Suprapubic skin (tissue), 4 donors: Measurements from ENCODE around the gene ZNF804B.

ENCODE experiments used
- CTCF ChIP-seq, 2 donors: fragments of 200-600 bp in 1 of 2; fragments of 450-650 bp in 1 of 2; sonication (generic) in 1 of 2; IDR thresholded peaks; one replicate each; pipeline ENCODE4 v1.5.1; 2016 to 2019; ENCODE audit warnings: antibody characterized with exemption in 2 of 2, mild to moderate bottlenecking in 1 of 2, moderate library complexity in 1 of 2
- EP300 ChIP-seq: sonication (generic); formaldehyde crosslinking; IDR thresholded peaks from one replicate; pipeline ENCODE4 v1.6.1; 2017; ENCODE audit warnings: antibody characterized with exemption
- POLR2AphosphoS5 ChIP-seq, 3 donors: sonication (generic); formaldehyde crosslinking; IDR thresholded peaks; one replicate each; pipeline ENCODE4 v1.6.1; 2017; ENCODE audit warnings: antibody characterized with exemption in 3 of 3

GRCh38 chr7:89085580-89085979 lies 326.1 kb downstream of the ZNF804B start:
- TF ChIP-seq CTCF (IDR thresholded peaks at IDR 0.05) (no peak), EP300 (no peak), POLR2AphosphoS5 (IDR thresholded peaks at IDR 0.05) (no peak)
